ENCODE data around the gene FRG2C.
"Not testable (repeated sequence)": the region's sequence is repeated elsewhere in the genome, so short reads cannot be mapped to it uniquely, and the experiment has no call there.

The FRG2C gene

DNA sequence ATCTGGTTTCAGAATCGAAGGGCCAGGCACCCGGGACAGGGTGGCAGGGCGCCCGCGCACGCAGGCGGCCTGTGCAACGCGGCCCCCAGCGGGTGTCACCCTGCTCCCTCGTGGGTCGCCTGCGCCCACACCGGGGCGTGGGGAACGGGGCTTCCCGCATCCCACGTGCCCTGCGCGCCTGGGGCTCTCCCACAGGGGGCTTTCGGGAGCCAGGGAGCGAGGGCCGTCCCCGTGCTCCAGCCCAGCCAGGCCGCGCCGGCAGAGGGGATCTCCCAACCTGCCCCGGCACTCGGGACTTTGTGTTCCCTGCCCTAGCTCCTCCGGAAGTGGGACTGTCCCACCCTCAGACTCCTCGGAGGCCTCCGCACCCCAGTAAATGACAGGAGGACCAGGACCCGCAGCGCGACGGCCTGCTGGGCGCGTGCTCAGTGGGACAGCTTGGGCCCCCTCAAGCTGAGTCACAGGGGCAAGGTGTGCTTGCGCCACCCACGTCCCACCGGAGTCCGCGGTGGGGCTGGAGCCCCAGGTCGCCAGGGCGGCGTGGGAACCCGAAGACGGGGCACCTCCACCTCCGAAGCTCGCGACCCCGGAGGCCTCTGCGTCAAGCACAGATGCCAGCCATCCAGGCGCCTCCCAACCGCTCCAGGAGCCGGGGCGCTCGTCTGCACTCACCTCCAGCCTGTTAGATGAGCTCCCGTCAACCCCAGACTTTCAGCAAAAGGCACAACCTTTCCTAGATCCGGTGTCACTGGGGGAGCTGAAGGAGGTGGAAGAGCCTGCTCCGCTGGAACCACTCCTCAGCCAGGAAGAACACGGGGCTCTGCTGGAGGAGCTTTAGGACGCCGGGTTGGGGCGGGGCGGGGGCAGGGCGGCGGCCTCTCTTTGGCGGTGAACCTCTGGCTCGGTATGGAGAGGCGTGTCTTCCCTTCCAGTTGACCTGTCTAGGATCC is 5.5 kb downstream of the FRG2C start:
- not testable (repeated sequence) for DNase-seq (ENCODE audit: low read depth)

DNA sequence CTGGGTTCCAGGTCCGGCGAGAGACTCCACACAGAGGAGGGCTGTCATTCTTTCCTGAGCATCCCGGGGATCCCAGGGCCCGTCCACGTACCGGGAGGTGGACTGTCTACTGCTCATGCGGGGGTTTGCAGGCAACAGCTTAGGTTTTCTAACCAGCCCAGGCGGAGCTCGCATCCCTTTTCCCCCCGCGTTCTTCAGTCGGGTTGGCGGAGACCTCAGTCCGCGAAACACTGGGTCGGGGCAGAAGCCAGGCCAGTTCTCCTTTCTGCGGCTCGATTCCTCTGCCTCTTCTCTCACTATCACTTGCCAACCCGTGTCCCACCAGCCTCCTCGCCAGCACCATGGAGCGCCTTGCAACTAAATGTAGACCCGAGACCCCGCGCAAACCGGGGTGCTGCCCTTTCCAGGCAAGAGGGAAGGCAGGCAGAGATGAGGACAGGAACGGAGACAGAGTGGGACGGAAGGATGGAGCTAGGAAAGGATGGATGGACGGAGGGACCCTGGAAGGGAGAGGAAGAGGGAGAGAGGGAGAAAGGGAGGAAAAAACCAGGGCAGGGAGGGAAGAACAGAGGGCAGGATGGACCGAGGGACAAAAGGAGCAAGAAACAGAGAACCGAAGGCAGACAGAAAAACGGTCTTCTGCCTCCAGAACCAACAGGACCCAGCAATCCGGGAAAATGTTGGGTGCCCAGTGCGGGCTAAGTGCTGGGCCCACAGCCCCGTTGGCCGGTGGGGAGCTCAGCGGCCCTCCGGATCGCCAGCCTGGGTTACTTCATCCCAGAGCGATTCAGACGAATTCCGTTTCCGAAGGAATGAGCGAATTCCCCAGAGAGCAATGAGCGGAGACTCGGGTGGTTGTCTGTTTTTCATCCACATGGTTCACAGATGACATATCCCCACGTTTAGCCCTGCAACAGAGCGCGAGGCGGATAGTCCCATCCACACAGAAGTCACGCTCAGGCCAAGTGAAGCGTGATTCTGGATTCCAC is 6.5 kb downstream of the FRG2C start:
- peak; percentile 73 for DNase-seq (ENCODE audit: low read depth)

GRCh38 chr3:75671287-75672139 is 7.4 kb downstream of the FRG2C start:
- DNase-seq (ENCODE audit: low read depth): not testable (repeated sequence)

DNA sequence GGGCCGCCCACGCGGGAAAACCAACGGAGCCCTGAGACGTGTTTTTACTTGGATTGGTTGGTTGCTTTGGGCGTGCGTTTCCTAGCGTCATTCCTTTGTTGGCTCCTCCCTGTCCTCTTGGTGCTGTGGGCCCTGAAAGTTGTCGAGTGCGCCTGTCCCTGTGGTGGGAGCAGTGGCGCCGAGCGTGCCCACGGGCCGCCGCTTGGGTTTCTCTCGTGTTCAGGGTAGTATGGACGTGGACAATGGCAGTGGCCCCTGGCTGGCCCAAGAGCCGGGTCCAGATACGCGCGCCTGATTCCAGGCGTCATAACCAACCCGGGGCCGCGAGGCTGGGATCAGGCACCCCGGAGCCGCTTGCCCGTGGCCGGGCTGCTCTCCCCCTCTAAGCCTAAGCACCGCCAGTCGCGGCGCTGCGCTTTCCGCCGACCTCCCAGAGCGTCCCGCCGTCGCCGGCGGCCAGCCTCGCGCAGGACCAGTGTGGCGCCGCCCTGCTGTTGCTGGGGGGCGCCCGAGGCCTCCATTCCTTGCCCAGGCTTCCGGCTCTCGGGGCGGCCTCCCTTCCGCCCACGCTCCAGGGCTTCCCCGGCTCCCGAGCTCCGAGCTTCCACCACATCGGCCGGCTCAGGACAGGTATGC is 8.1 kb downstream of the FRG2C start:
- peak; percentile 48 for DNase-seq (ENCODE audit: low read depth)

GRCh38 chr3:75683965-75684364 is 19.8 kb downstream of the FRG2C start:
- not testable (repeated sequence) for DNase-seq (ENCODE audit: low read depth)

- no peak for DNase-seq (ENCODE audit: low read depth)
Observed at GRCh38 chr3:75687323-75687722, 23.2 kb downstream of the FRG2C start.

GRCh38 chr3:75692061-75692460 is 27.9 kb downstream of the FRG2C start:
- no peak for DNase-seq (ENCODE audit: low read depth)
